NCI-H69 (cell line): ENCODE results near the gene SALL3.

Source experiments
- DNase-seq: peaks from one replicate; lab custom pipeline; 2025; lab: John Stamatoyannopoulos, UW

Gene SALL3

GRCh38 chr18:78965917-78966792 is 13.5 kb upstream of the SALL3 start:
- DNase-seq: no peak

- no peak for DNase-seq
Measured at GRCh38 chr18:78966793-78967106, 12.9 kb upstream of the SALL3 start.

GRCh38 chr18:78967692-78968091 is 11.9 kb upstream of the SALL3 start:
- DNase-seq: no peak

GRCh38 chr18:78969574-78970315 is 9.9 kb upstream of the SALL3 start:
- DNase-seq: no peak

GRCh38 chr18:78970774-78971333 is 8.8 kb upstream of the SALL3 start:
- DNase-seq: no peak

GRCh38 chr18:78971511-78972245 is 7.9 kb upstream of the SALL3 start:
- DNase-seq: no peak

GRCh38 chr18:78972385-78972918 is 7.2 kb upstream of the SALL3 start:
- no peak for DNase-seq

GRCh38 chr18:78972930-78973331 is 6.7 kb upstream of the SALL3 start:
- DNase-seq: no peak

- no peak for DNase-seq
Measured at GRCh38 chr18:78973357-78974083, 6.1 kb upstream of the SALL3 start.

- DNase-seq: no peak
Measured at GRCh38 chr18:78974115-78974761, 5.4 kb upstream of the SALL3 start.

GRCh38 chr18:78975292-78975691 is 4.3 kb upstream of the SALL3 start:
- no peak for DNase-seq

- no peak for DNase-seq
Measured at GRCh38 chr18:78975699-78976335, 3.8 kb upstream of the SALL3 start.

GRCh38 chr18:78976765-78977636 is 2.6 kb upstream of the SALL3 start:
- DNase-seq: no peak

- no peak for DNase-seq
Measured at GRCh38 chr18:78977637-78978348, 1.8 kb upstream of the SALL3 start.

GRCh38 chr18:78978349-78979055 is 1.1 kb upstream of the SALL3 start:
- DNase-seq: peak; percentile 44

- peak; percentile 59 for DNase-seq
Measured at GRCh38 chr18:78979056-78979729, 425 bp upstream of the SALL3 start.

GRCh38 chr18:78980279-78980771 is 707 bp downstream of the SALL3 start:
- DNase-seq: peak; percentile 67
